Measurements from ENCODE around the gene ATP2B3. TPM values are rescaled to one million over a fixed set of nuclear protein-coding genes. Genes with fewer than 3 reads are reported as not detected.
A peak's percentile ranks its signal among the peaks of the same experiment; 100 is the strongest.

Gene ATP2B3
- total RNA-seq, 1 experiment from 2014 or later: 0.21 TPM

DNA sequence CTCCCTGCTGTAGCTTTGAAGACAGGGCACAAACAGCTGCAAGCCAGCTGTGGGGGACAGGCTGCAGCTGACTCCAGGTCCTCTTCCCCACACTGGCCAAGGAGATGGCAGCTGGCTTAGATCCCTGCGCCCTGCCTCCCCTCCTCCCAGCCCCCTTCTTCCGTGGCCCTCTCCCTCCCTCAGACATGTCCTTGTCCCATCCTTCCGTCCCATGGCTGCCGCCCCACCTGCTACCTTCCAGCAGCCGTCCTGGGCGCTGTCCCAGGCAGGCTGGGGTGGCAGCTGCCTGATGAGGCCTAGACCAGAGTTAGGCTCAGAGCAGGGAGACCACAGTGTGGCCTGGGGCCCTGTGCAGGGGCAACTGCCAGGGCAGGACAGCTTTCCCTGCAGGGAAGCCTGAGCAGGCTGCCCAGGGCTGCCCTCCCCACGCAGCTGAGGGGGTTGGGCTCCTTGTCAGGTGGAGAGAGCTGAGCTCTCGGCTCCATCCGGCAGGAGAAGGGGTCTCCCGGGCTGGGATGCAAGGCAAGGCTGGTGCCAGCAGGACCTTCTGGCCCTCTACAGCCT lies 26.0 kb upstream of the ATP2B3 start:
- no peak for TF ChIP-seq SIN3A (IDR thresholded peaks at IDR 0.05; ENCODE audit: borderline replicate concordance, insufficient read depth, low read depth, low read length)
- TF ChIP-seq TCF7L2 (IDR thresholded peaks at IDR 0.05; ENCODE audit: low read depth, low read length): no peak
- no peak for TF ChIP-seq POLR2AphosphoS5 (IDR thresholded peaks at IDR 0.05; ENCODE audit: low read depth, low read length)
- TF ChIP-seq REST (IDR thresholded peaks at IDR 0.05; ENCODE audit: insufficient read depth in 1 of 2, low read depth in 2 of 2, low read length in 1 of 2): no peak
- TF ChIP-seq CTCF (IDR thresholded peaks at IDR 0.05): no peak
- DNase-seq (ENCODE audit: low read depth, low spot score): no peak
- in situ Hi-C loops (cut with HindIII; ENCODE audit: low pct_unique_long_range_greater_than_20kb, low sequenced_read_pairs): no loop called here
- CTCF ChIA-PET: interaction anchor here (0.8 kb wide), 1 partner anchor 30 kb away, joined by 3 read pairs; no protein-coding TSS in a partner anchor
- POLR2A ChIA-PET: no interaction called here
- no peaks in the 10 kb centered on the region for H3K36me3 ChIP-seq (ENCODE audit: control insufficient read depth, insufficient read depth, low read length)
- peaks cover 39% of the 10 kb centered on the region for H3K4me1 ChIP-seq (ENCODE audit: control insufficient read depth, insufficient read depth, low read length)
- no peaks in the 10 kb centered on the region for H3K9me3 ChIP-seq (ENCODE audit: control insufficient read depth, insufficient read depth, low read depth, low read length)
- H3K27me3 ChIP-seq (ENCODE audit: control insufficient read depth, insufficient read depth, low read length): no peaks in the 10 kb centered on the region
- intact Hi-C loops (cut with micrococcal nuclease; ENCODE audit: unreplicated experiment): no loop called here
- ATAC-seq: peak; percentile 11; the same call in 1 of the 2 replicates
- no peak overlapping the region for H3K27ac ChIP-seq (ENCODE audit: low read length)
- BruUV-seq (replicated peaks): no TSS peak
- no peak overlapping the region for H3K4me3 ChIP-seq (ENCODE audit: low read depth in 2 of 2, low read length in 2 of 2)

DNA sequence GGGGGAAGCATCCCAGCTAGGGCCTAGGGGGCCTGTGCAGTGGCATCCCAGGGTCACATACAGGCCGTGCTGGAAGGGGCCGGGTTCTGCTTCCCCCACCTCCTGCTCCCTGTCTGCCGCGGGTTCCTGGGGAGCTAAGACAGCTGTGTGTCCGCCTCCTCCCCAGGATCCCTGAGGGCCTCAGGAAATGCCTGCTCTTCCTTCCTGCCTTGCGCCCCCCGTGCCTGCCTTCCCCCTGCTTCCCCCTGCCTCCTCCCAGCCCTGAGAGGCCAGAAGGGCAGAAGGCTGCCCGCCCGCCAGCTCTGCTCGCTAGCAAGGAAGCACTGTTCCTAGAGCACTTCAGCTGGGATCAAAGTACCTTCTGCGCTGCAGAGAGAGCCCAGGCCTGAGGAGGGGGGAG lies 25.5 kb upstream of the ATP2B3 start:
- Histone ChIP-seq H3K27ac (ENCODE audit: low read length) (no peak overlapping the region), H3K9me3 (ENCODE audit: control insufficient read depth, insufficient read depth, low read depth, low read length) (no peaks in the 10 kb centered on the region), H3K4me1 (ENCODE audit: control insufficient read depth, insufficient read depth, low read length) (peaks cover 37% of the 10 kb centered on the region), H3K4me3 (ENCODE audit: low read depth in 2 of 2, low read length in 2 of 2) (no peak overlapping the region), H3K36me3 (ENCODE audit: control insufficient read depth, insufficient read depth, low read length) (no peaks in the 10 kb centered on the region), H3K27me3 (ENCODE audit: control insufficient read depth, insufficient read depth, low read length) (no peaks in the 10 kb centered on the region)
- DNase-seq (ENCODE audit: low read depth, low spot score): no peak
- TF ChIP-seq REST (IDR thresholded peaks at IDR 0.05; ENCODE audit: insufficient read depth in 1 of 2, low read depth in 2 of 2, low read length in 1 of 2): no peak
- no peak for TF ChIP-seq TCF7L2 (IDR thresholded peaks at IDR 0.05; ENCODE audit: low read depth, low read length)
- no peak for TF ChIP-seq CTCF (IDR thresholded peaks at IDR 0.05)
- no peak for TF ChIP-seq POLR2AphosphoS5 (IDR thresholded peaks at IDR 0.05; ENCODE audit: low read depth, low read length)
- no peak for TF ChIP-seq SIN3A (IDR thresholded peaks at IDR 0.05; ENCODE audit: borderline replicate concordance, insufficient read depth, low read depth, low read length)
- in situ Hi-C loops (cut with HindIII; ENCODE audit: low pct_unique_long_range_greater_than_20kb, low sequenced_read_pairs): no loop called here
- ATAC-seq: no peak
- intact Hi-C loops (cut with micrococcal nuclease; ENCODE audit: unreplicated experiment): no loop called here
- ChIA-PET CTCF (interaction anchor here (0.8 kb wide), 1 partner anchor 31 kb away, joined by 3 read pairs; no protein-coding TSS in a partner anchor), POLR2A (interaction anchor here (0.5 kb wide), 1 partner anchor 21 kb away, joined by 12 read pairs; no protein-coding TSS in a partner anchor)
- BruUV-seq (replicated peaks): no TSS peak

Data from Panc1 (cell line).